B cell (primary cell): ENCODE measurements around the gene PLEKHH1. TPM values are rescaled to one million over a fixed set of nuclear protein-coding genes. Genes with fewer than 3 reads are reported as not detected.

Source experiments
- polyA plus RNA-seq: library from polyadenylated mRNA; depleted of rRNA; stranded (reverse); fragments of >200 nt; gene quantifications from 2 replicates; pipeline ENCODE4 v1.2.3, GENCODE V29; 2012
- small RNA-seq: library from RNA; depleted of rRNA; stranded (forward); fragments of <200 nt; gene quantifications from one replicate; pipeline ENCODE3, GENCODE V24; 2012; ENCODE audit warnings: low replicate concordance, low read depth; ENCODE audit not compliant: insufficient read length
- total RNA-seq, 2 donors: library from RNA; stranded (reverse); fragments of 120-200 nt in 1 of 2; gene quantifications; 1 replicate in 1 of 2; 2 replicates in 1 of 2; pipeline versions ENCODE4 v1.2.3 to v1.2.4, GENCODE V29; 2013 to 2022

PLEKHH1 gene
- total and polyA plus RNA-seq, 2 donors (not counting 1 experiment from before 2014, with no cell fraction given) = 0.17 to 0.37 TPM

Small RNA genes lying within 50 kb of the gene (small RNA-seq; reads per million reads assigned to genes)
- gene AL132640.3 (not detected), gene RF00019 (not detected)

Other genes starting within 250 kb of the PLEKHH1 start
- 35.3 and 35.6 TPM in 2 replicates for gene ATP6V1D, start 173.5 kb upstream of the PLEKHH1 start, total RNA-seq
- gene ATP6V1D, start 173.5 kb upstream of the PLEKHH1 start, polyA plus RNA-seq = 6.4 and 8.2 TPM in 2 replicates
- 39.3 and 39.9 TPM in 2 replicates for gene EIF2S1, start 173.0 kb upstream of the PLEKHH1 start, total RNA-seq
- 10.4 and 23.2 TPM in 2 replicates for gene EIF2S1, start 173.0 kb upstream of the PLEKHH1 start, polyA plus RNA-seq
- not detected in 2 replicates for gene PLEK2, start 121.1 kb upstream of the PLEKHH1 start, total RNA-seq
- gene PLEK2, start 121.1 kb upstream of the PLEKHH1 start, polyA plus RNA-seq = not detected in 2 replicates
- 4.2 and 6.9 TPM in 2 replicates for gene TMEM229B, start 44.6 kb upstream of the PLEKHH1 start, total RNA-seq
- gene TMEM229B, start 44.6 kb upstream of the PLEKHH1 start, polyA plus RNA-seq = 4.9 and 8.2 TPM in 2 replicates
- gene PIGH, start 67.0 kb downstream of the PLEKHH1 start, total RNA-seq = 26.7 and 30.4 TPM in 2 replicates
- 48.0 and 78.9 TPM in 2 replicates for gene PIGH, start 67.0 kb downstream of the PLEKHH1 start, polyA plus RNA-seq
- gene ARG2, start 86.6 kb downstream of the PLEKHH1 start, total RNA-seq = 1.8 and 2.0 TPM in 2 replicates
- gene ARG2, start 86.6 kb downstream of the PLEKHH1 start, polyA plus RNA-seq = 0.33 and 0.55 TPM in 2 replicates
- 58.8 and 58.9 TPM in 2 replicates for gene VTI1B, start 141.3 kb downstream of the PLEKHH1 start, total RNA-seq
- gene VTI1B, start 141.3 kb downstream of the PLEKHH1 start, polyA plus RNA-seq = 18.0 and 19.5 TPM in 2 replicates
- gene RDH11, start 162.5 kb downstream of the PLEKHH1 start, total RNA-seq = 32.8 and 35.4 TPM in 2 replicates
- gene RDH11, start 162.5 kb downstream of the PLEKHH1 start, polyA plus RNA-seq = 35.2 and 37.0 TPM in 2 replicates
- gene RDH12, start 168.6 kb downstream of the PLEKHH1 start, total RNA-seq = not detected in 2 replicates
- not detected in 2 replicates for gene RDH12, start 168.6 kb downstream of the PLEKHH1 start, polyA plus RNA-seq